C4-2B (cell line): ENCODE measurements around the gene PLD2.

Experiments
- ZFX ChIP-seq: fragments of 450-650 bp; IDR thresholded peaks from 2 replicates; pipeline ENCODE4 v1.6.1; 2017
- TF ChIP-seq, protein P1 (sequence below): fragments of 450-650 bp; conservative IDR thresholded peaks from 2 replicates; pipeline ENCODE4 v1.5.1; 2017; ENCODE audit warnings: mild to moderate bottlenecking

DNA sequence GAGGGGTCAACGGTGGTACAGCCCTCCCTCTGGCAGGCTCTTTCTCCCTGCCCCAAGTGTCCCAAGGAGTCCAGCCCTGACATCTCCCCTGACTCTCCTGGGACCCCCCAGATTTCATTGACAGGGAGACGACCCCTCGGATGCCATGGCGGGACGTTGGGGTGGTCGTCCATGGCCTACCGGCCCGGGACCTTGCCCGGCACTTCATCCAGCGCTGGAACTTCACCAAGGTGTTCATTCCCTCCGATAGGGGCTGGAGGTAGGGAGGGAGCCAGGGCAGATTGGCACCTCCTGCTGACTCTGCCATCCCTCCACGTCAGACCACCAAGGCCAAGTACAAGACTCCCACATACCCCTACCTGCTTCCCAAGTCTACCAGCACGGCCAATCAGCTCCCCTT, 9.9 kb downstream of the PLD2 start:
- TF ChIP-seq, protein P1, sequence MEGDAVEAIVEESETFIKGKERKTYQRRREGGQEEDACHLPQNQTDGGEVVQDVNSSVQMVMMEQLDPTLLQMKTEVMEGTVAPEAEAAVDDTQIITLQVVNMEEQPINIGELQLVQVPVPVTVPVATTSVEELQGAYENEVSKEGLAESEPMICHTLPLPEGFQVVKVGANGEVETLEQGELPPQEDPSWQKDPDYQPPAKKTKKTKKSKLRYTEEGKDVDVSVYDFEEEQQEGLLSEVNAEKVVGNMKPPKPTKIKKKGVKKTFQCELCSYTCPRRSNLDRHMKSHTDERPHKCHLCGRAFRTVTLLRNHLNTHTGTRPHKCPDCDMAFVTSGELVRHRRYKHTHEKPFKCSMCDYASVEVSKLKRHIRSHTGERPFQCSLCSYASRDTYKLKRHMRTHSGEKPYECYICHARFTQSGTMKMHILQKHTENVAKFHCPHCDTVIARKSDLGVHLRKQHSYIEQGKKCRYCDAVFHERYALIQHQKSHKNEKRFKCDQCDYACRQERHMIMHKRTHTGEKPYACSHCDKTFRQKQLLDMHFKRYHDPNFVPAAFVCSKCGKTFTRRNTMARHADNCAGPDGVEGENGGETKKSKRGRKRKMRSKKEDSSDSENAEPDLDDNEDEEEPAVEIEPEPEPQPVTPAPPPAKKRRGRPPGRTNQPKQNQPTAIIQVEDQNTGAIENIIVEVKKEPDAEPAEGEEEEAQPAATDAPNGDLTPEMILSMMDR, result no peak
- no peak for TF ChIP-seq ZFX
